GM19193 (cell line): ENCODE results near the gene ITGAD.

Experiments used
- POLR2A ChIP-seq: IDR thresholded peaks from 4 replicates; pipeline ENCODE4 v1.6.1; 2011; ENCODE audit not compliant: insufficient read depth, insufficient read length; ENCODE audit errors: extremely low read depth

The ITGAD gene

GRCh38 chr16:31471241-31471874, 78.2 kb downstream of the ITGAD start:
- no peak for TF ChIP-seq POLR2A

- TF ChIP-seq POLR2A: no peak
These were observed 79.0 kb downstream of the ITGAD start, which contains the start of gene TGFB1I1 for GRCh38 chr16:31471875-31472708. TGFB1I1 (plus strand) TSS chr16:31472152; CDS start chr16:31472189, 37 bp downstream.

- TF ChIP-seq POLR2A: no peak
These were observed 79.6 kb downstream of the ITGAD start for GRCh38 chr16:31472709-31473203.

- TF ChIP-seq POLR2A: no peak
These were observed 80.3 kb downstream of the ITGAD start for GRCh38 chr16:31473264-31473984.

- no peak for TF ChIP-seq POLR2A
These were observed 81.1 kb downstream of the ITGAD start for GRCh38 chr16:31474173-31474714.

- no peak for TF ChIP-seq POLR2A
These were observed 81.9 kb downstream of the ITGAD start for GRCh38 chr16:31474773-31475738.

- TF ChIP-seq POLR2A: no peak
These were observed 82.8 kb downstream of the ITGAD start for GRCh38 chr16:31475946-31476302.
